SK-N-SH (cell line): Measurements from ENCODE around the gene OVOL3.

Experiments
- CTCF ChIP-seq: fragments of 200-600 bp; sonication (generic); IDR thresholded peaks from 2 replicates; pipeline ENCODE4 v1.6.1; 2017; ENCODE audit warnings: antibody characterized with exemption, mild to moderate bottlenecking, moderate library complexity
- EZH2phosphoT487 ChIP-seq: fragments of 200-600 bp; sonication (generic); IDR thresholded peaks from 2 replicates; pipeline ENCODE4 v1.6.1; 2017; ENCODE audit warnings: low read depth, mixed run types, mild to moderate bottlenecking, antibody characterized with exemption, moderate library complexity, borderline replicate concordance
- RAD21 ChIP-seq: IDR thresholded peaks from 2 replicates; pipeline ENCODE4 v1.6.1; 2012; ENCODE audit warnings: mild to moderate bottlenecking, low read length
- SIN3A ChIP-seq: IDR thresholded peaks from 2 replicates; pipeline ENCODE4 v1.6.1; 2012; ENCODE audit warnings: low read depth, mild to moderate bottlenecking, low read length, moderate library complexity, borderline replicate concordance

DNA sequence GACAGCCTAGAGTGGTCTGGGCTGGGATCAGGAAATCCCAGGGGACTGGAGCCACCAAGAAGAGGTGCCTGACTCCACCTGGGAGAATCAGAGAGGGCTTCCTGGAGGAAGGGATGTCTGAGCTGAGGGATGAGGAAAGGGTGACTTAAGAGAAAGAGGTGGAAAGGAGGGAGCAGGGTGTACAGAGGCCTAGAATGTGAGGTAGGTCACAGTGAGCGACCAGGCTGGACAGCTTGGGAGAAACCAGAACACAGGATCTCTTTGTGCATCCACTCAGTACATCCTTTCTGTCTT is 5.3 kb downstream of the OVOL3 start:
- TF ChIP-seq CTCF (no peak), SIN3A (no peak), RAD21 (no peak), EZH2phosphoT487 (no peak)
